Ovary (tissue), 9 donors: Measurements from ENCODE around the gene GRXCR1. TPM values are rescaled to one million over a fixed set of nuclear protein-coding genes. Genes with fewer than 3 reads are reported as not detected.

ENCODE experiments used
- DNase-seq, 5 donors: peaks; one replicate each; pipeline ENCODE4 v3.0.0-alpha.2; 2019 to 2020
- H3K27ac ChIP-seq, 2 donors: fragments of 200-600 bp; one replicate each; pipeline versions ENCODE4 v1.5.1 to v1.8.0; 2019 to 2022
- H3K27me3 ChIP-seq: fragments of 200-600 bp; one replicate; pipeline ENCODE4 v1.8.0; 2022
- H3K36me3 ChIP-seq: fragments of 200-600 bp; sonication (generic); one replicate; pipeline ENCODE4 v1.5.1; 2019
- H3K4me1 ChIP-seq: one replicate; pipeline ENCODE4 v1.8.1; 2013; ENCODE audit warnings: mild to moderate bottlenecking, moderate library complexity; ENCODE audit not compliant: insufficient read depth
- H3K4me3 ChIP-seq: fragments of 200-600 bp; sonication (generic); one replicate; pipeline ENCODE4 v1.5.1; 2017
- H3K9me3 ChIP-seq, 2 donors: fragments of 200-600 bp in 1 of 2; sonication (generic) in 1 of 2; one replicate each; pipeline versions ENCODE4 v1.5.1 to v1.8.1; 2013 to 2019; ENCODE audit warnings: mild to moderate bottlenecking in 1 of 2, moderate library complexity in 1 of 2
- EP300 ChIP-seq: sonication (generic); formaldehyde crosslinking; IDR thresholded peaks from one replicate; pipeline ENCODE4 v1.6.1; 2017; ENCODE audit warnings: antibody characterized with exemption
- POLR2A ChIP-seq: fragments of 450-650 bp; IDR thresholded peaks from one replicate; pipeline ENCODE4 v1.6.1; 2017; ENCODE audit warnings: antibody characterized with exemption, mild to moderate bottlenecking, moderate library complexity
- WGBS, 3 donors: extraction: QIAGEN DNeasy Blood & Tissue Kit in 1 of 3; methylation state at CpG; one replicate each; pipeline versions ENCODE4 v1.1.5 to v1.1.7; 2013 to 2017; 5-methylcytosine and 5-hydroxymethylcytosine counted together
- intact Hi-C, 4 donors: fragments of 100-400 bp; cut with DNase I; formaldehyde crosslinking; loops; one replicate each; pipeline versions ENCODE4 v1.11.0 to v1.15.1; 2022 to 2023
- polyA plus RNA-seq, 2 donors: library from polyadenylated mRNA; stranded (reverse); fragments of 200-250 nt in 1 of 2; fragments of 350-450 nt in 1 of 2; fragmentation: Illumina TruSeq in 1 of 2; extraction: RNeasy Lipid Tissue Mini Kit (QIAGEN cat#74804) in 1 of 2; gene quantifications; one replicate each; pipeline ENCODE4 v1.2.3, GENCODE V29; 2013 to 2014
- total RNA-seq, 7 donors: library from RNA; depleted of rRNA in 2 of 7; stranded (reverse); fragments of >200 nt in 2 of 7; fragmentation: NEBNext Ultra II Directional in 3 of 7; extraction: Animal tissue kit (Norgen Biotek cat#: 25700) in 3 of 7; gene quantifications; one replicate each; pipeline versions ENCODE4 v1.1.0 to v1.2.4, GENCODE V29; 2016 to 2023
- TF ChIP-seq, protein P1 (sequence below), 3 donors: fragments of 450-650 bp in 2 of 3; fragments of 200-600 bp in 1 of 3; IDR thresholded peaks; one replicate each; pipeline versions ENCODE4 v1.5.1 to v1.8.0; 2016 to 2022; ENCODE audit warnings: antibody characterized with exemption in 3 of 3, mild to moderate bottlenecking in 1 of 3
- donor health status: DM: no; HTN: no; CAD: no; lungs with moderate emphysema.
- donor health status: DM: no; HTN: no; CAD: no.
- donor health status: Bipolar disorder and iron deficiency.
- donor health status: DM: yes; HTN: yes; CAD: no.
- donor health status: DM: no; HTN: no; CAD: no.
- donor health status: DM: yes; HTN: yes; CAD: no.

The GRXCR1 gene
- total and polyA plus RNA-seq, 9 donors = not detected

DNA sequence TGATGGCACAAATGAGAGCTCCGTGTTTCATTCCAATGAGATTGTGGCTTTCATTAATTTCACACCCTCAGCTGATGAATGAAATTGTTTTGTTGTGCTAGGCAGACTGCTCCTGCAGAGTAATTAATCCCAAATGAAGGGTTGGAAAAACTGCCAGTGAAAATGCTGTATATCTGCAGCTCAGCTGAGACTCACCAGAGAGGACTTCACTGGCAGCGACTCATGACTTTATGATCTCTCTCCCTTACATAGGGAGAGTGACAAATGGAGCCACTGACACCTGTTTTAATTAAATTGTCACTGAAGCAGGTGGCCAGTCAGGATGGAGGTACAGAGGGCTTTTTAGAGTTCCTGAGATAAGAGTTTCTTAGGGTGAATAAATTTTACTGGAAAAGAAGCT lies 24.8 kb downstream of the GRXCR1 start:
- Histone ChIP-seq H3K36me3 (no peaks in the 10 kb centered on the region), H3K4me3 (no peak overlapping the region), H3K4me1 (no peaks in the 10 kb centered on the region), H3K9me3 (no peaks in the 10 kb centered on the region), H3K27ac (no peak overlapping the region), H3K27me3 (no peaks in the 10 kb centered on the region)
- 78 to 81% (median 81%) methylated on average over 2 of the region's 2 CpGs for WGBS, 3 donors
- no peak for DNase-seq
- TF ChIP-seq, protein P1, sequence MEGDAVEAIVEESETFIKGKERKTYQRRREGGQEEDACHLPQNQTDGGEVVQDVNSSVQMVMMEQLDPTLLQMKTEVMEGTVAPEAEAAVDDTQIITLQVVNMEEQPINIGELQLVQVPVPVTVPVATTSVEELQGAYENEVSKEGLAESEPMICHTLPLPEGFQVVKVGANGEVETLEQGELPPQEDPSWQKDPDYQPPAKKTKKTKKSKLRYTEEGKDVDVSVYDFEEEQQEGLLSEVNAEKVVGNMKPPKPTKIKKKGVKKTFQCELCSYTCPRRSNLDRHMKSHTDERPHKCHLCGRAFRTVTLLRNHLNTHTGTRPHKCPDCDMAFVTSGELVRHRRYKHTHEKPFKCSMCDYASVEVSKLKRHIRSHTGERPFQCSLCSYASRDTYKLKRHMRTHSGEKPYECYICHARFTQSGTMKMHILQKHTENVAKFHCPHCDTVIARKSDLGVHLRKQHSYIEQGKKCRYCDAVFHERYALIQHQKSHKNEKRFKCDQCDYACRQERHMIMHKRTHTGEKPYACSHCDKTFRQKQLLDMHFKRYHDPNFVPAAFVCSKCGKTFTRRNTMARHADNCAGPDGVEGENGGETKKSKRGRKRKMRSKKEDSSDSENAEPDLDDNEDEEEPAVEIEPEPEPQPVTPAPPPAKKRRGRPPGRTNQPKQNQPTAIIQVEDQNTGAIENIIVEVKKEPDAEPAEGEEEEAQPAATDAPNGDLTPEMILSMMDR (IDR thresholded peaks at IDR 0.05) = no peak
- TF ChIP-seq EP300 (no peak), POLR2A (no peak)
- intact Hi-C loops = no loop called here

DNA sequence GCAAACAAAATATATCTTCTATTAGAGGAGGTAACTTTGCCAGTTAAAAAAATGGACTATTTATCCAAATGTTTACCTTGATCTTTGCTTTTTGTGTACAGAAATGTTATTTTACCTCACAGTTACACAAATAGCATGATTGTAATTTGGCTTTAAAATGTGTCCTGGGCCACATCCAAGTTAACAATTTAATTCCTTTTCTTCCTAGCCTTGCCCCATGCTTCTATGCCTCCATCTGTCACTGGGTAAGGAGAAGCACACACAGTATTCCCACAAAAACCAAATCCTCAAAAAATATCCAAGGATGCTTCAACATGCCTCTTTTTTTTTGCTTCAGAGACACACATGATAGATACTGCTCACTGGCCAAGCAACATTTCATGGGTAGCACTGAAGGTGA lies 30.9 kb downstream of the GRXCR1 start:
- DNase-seq = no peak
- Histone ChIP-seq H3K9me3 (no peaks in the 10 kb centered on the region), H3K36me3 (no peaks in the 10 kb centered on the region), H3K27me3 (peaks cover 2% of the 10 kb centered on the region), H3K4me3 (no peak overlapping the region), H3K4me1 (no peaks in the 10 kb centered on the region), H3K27ac (no peak overlapping the region)
- intact Hi-C loops = no loop called here
- TF ChIP-seq POLR2A = no peak
- TF ChIP-seq, protein P1 (IDR thresholded peaks at IDR 0.05) = no peak
- TF ChIP-seq EP300 = no peak

DNA sequence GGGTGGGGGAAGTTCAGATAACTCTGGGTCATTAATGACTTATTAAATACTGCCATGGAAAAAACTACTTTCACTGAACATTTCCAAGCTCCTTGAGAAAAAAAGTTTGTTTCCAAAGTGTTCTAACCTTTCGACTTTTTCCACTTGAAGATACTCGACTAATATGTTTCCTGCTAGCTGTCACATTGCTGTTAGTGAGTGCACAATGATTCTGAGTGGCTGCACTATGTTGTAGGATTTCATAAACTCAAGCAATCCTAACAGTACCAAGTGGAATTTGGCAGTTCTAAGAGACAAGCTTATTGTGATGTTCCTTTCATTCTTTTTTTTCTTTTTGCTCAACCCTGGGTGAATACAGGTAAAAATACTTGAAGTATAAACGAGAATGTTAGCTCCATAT lies 33.4 kb downstream of the GRXCR1 start:
- Histone ChIP-seq H3K4me1 (no peaks in the 10 kb centered on the region), H3K27me3 (peaks cover 2% of the 10 kb centered on the region), H3K36me3 (no peaks in the 10 kb centered on the region), H3K4me3 (no peak overlapping the region), H3K27ac (no peak overlapping the region), H3K9me3 (no peaks in the 10 kb centered on the region)
- intact Hi-C loops = no loop called here
- TF ChIP-seq, protein P1 (IDR thresholded peaks at IDR 0.05) = no peak
- TF ChIP-seq EP300 = no peak
- no peak for TF ChIP-seq POLR2A
- WGBS, 3 donors = 42 to 59% (median 48%) methylated on average over 3 of the region's 3 CpGs
- no peak for DNase-seq

DNA sequence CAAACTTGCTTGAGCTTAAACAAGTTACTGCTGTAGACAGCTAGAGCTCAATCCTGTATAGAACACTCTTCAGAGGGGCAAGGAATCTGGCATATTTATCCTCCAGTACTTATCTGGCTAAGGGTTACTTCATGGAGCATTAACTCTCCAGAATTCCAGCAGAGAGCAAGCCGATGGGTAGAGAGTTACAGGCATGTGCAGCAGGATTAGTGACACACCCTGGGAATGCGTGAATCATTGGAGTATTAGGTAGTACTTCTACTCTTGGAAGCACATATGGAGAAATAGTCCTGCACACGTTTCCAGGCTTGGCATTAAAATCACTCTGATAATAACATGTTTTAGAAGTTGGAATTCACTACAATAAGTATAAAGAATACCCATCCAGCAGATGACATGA lies 35.4 kb downstream of the GRXCR1 start:
- Histone ChIP-seq H3K4me1 (no peaks in the 10 kb centered on the region), H3K9me3 (no peaks in the 10 kb centered on the region), H3K27ac (no peak overlapping the region), H3K36me3 (no peaks in the 10 kb centered on the region), H3K4me3 (no peak overlapping the region), H3K27me3 (peaks cover 2% of the 10 kb centered on the region)
- no peak for DNase-seq
- intact Hi-C loops = no loop called here
- TF ChIP-seq EP300 = no peak
- TF ChIP-seq POLR2A = no peak
- TF ChIP-seq, protein P1 (IDR thresholded peaks at IDR 0.05) = no peak
- 67 to 78% (median 77%) methylated on average over 3 of the region's 3 CpGs for WGBS, 3 donors

DNA sequence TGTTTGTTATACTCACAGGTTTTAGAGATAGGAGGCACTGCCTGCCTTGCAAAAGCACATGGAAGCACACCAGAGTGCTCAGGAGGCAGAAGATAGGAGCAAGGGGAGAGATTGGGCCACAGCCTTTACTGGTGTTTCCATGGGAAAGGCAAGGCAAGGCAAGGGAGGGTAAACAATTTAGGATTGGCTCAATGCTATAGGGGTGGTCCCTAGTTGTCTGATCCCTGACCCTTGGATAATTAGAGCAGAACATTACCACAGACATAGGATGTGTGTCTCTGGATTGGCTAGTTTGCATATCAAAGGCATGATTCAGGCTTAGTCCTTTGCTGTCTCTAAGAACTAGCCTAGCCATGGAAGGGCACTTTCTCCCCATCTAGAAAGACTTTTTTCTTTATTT lies 36.1 kb downstream of the GRXCR1 start:
- Histone ChIP-seq H3K27ac (no peak overlapping the region), H3K4me3 (no peak overlapping the region), H3K9me3 (no peaks in the 10 kb centered on the region), H3K4me1 (no peaks in the 10 kb centered on the region), H3K27me3 (peaks cover 2% of the 10 kb centered on the region), H3K36me3 (no peaks in the 10 kb centered on the region)
- TF ChIP-seq EP300 (no peak), POLR2A (no peak)
- TF ChIP-seq, protein P1 (IDR thresholded peaks at IDR 0.05) = no peak
- no peak for DNase-seq
- intact Hi-C loops = no loop called here
